Prostate gland (tissue), 2 donors: ENCODE data around the gene DYTN. TPM values are rescaled to one million over a fixed set of nuclear protein-coding genes. Genes with fewer than 3 reads are reported as not detected.

ENCODE experiments used
- DNase-seq: peaks from one replicate; pipeline ENCODE4 v3.0.0-alpha.2; 2019; ENCODE audit warnings: low spot score
- H3K27ac ChIP-seq, 2 donors: fragments of 200-600 bp; sonication (generic); 2 replicates each; pipeline ENCODE4 v1.5.1; 2017 to 2019
- H3K27me3 ChIP-seq: fragments of 200-600 bp; sonication (generic); replicated peaks from 2 replicates; pipeline ENCODE4 v1.5.1; 2019; ENCODE audit not compliant: insufficient read depth
- H3K36me3 ChIP-seq, 2 donors: fragments of 200-600 bp; sonication (generic); 1 replicate in 1 of 2; 2 replicates in 1 of 2; pipeline versions ENCODE4 v1.5.1 to v1.8.1; 2017 to 2019
- H3K4me1 ChIP-seq: fragments of 200-600 bp; sonication (generic); replicated peaks from 2 replicates; pipeline ENCODE4 v1.5.1; 2019
- H3K4me3 ChIP-seq, 2 donors: fragments of 200-600 bp; sonication (generic); 2 replicates each; pipeline ENCODE4 v1.5.1; 2017 to 2019
- H3K9me3 ChIP-seq: fragments of 200-600 bp; sonication (generic); 2 replicates; pipeline ENCODE4 v1.5.1; 2017
- POLR2A ChIP-seq: fragments of 450-650 bp; IDR thresholded peaks from one replicate; pipeline ENCODE4 v1.6.1; 2016; ENCODE audit warnings: antibody characterized with exemption, mild to moderate bottlenecking
- POLR2AphosphoS5 ChIP-seq: sonication (generic); formaldehyde crosslinking; IDR thresholded peaks from one replicate; pipeline ENCODE4 v1.6.1; 2017; ENCODE audit warnings: antibody characterized with exemption
- whole genome bisulfite sequencing: methylation state at CpG from one replicate; pipeline ENCODE4 v1.1.5; 2018; 5-methylcytosine and 5-hydroxymethylcytosine counted together
- intact Hi-C: fragments of 100-400 bp; cut with DNase I; formaldehyde crosslinking; loops from one replicate; pipeline ENCODE4 v1.14.2; 2022
- small RNA-seq, 2 donors: library from RNA; depleted of rRNA; stranded (forward); fragments of <200 nt; gene quantifications; one replicate each; pipeline ENCODE3, GENCODE V24; 2016
- total RNA-seq, 2 donors: library from RNA; depleted of rRNA; stranded (reverse); fragments of >200 nt; gene quantifications; one replicate each; pipeline ENCODE4 v1.1.0, GENCODE V29; 2016
- TF ChIP-seq, protein P1 (sequence below), 4 experiments: fragments of 200-600 bp in 2 of 4; fragments of 450-650 bp in 2 of 4; sonication (generic) in 2 of 4; IDR thresholded peaks; 1 replicate in 3 of 4; 2 replicates in 1 of 4; pipeline ENCODE4 v1.5.1; 2016 to 2019; ENCODE audit warnings: antibody characterized with exemption in 4 of 4, mild to moderate bottlenecking in 2 of 4, moderate library complexity in 2 of 4

The DYTN gene
- total RNA-seq, 2 donors from 2014 or later: not detected

- DNase-seq: no peak
- no peak overlapping the region for H3K27ac ChIP-seq
- no peaks in the 10 kb centered on the region for H3K27me3 ChIP-seq
- no peaks in the 10 kb centered on the region for H3K36me3 ChIP-seq
- TF ChIP-seq POLR2AphosphoS5 (no peak), POLR2A (no peak)
- TF ChIP-seq, protein P1, sequence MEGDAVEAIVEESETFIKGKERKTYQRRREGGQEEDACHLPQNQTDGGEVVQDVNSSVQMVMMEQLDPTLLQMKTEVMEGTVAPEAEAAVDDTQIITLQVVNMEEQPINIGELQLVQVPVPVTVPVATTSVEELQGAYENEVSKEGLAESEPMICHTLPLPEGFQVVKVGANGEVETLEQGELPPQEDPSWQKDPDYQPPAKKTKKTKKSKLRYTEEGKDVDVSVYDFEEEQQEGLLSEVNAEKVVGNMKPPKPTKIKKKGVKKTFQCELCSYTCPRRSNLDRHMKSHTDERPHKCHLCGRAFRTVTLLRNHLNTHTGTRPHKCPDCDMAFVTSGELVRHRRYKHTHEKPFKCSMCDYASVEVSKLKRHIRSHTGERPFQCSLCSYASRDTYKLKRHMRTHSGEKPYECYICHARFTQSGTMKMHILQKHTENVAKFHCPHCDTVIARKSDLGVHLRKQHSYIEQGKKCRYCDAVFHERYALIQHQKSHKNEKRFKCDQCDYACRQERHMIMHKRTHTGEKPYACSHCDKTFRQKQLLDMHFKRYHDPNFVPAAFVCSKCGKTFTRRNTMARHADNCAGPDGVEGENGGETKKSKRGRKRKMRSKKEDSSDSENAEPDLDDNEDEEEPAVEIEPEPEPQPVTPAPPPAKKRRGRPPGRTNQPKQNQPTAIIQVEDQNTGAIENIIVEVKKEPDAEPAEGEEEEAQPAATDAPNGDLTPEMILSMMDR (IDR thresholded peaks at IDR 0.05): no peak
- 78% methylated on average over 1 of the region's 1 CpG for WGBS
- H3K4me1 ChIP-seq: no peaks in the 10 kb centered on the region
- no peak overlapping the region for H3K4me3 ChIP-seq
- intact Hi-C loops: no loop called here
- H3K9me3 ChIP-seq: no peaks in the 10 kb centered on the region
Observed at GRCh38 chr2:206610451-206610850, 107.7 kb downstream of the DYTN start.

DNA sequence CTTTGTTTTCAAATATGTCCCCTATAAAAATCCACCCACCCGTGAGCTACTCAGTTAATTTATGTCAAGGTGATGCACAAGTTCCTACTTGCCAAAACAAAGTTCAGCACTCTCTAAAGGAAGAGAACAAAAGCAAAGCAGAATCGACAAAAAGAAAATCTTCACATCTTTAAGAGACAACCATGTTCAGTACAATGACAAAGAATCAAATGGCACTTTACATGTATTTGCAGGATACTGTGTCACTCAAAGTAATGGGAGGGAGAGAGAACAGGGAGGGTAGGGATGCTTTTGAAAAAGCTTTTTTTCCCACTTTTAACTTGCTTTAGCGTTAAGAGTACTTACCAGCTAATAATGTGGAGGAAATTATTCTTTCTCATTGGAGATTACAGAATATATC lies 115.0 kb downstream of the DYTN start:
- H3K9me3 ChIP-seq: no peaks in the 10 kb centered on the region
- DNase-seq: no peak
- H3K36me3 ChIP-seq: no peaks in the 10 kb centered on the region
- intact Hi-C loops: no loop called here
- TF ChIP-seq, protein P1 (IDR thresholded peaks at IDR 0.05): no peak
- no peak for TF ChIP-seq POLR2A
- no peak for TF ChIP-seq POLR2AphosphoS5
- no peak overlapping the region for H3K4me3 ChIP-seq
- H3K27ac ChIP-seq: no peak overlapping the region
- H3K27me3 ChIP-seq: no peaks in the 10 kb centered on the region
- 39% methylated on average over 3 of the region's 3 CpGs for WGBS
- H3K4me1 ChIP-seq: no peaks in the 10 kb centered on the region

Small RNAs within 50 kb of the gene (small RNA-seq; reads per million reads assigned to genes)
- 0 reads per million in 2 donors for gene RF00019

Other genes with a start within 250 kb of the DYTN start
- not detected for gene FAM237A, start 75.9 kb downstream of the DYTN start, total RNA-seq
- 1 to 10 TPM in 1 of 2 donors, under 1 TPM in 1; 0.82 to 6.2 TPM for gene MDH1B, start 46.9 kb upstream of the DYTN start, total RNA-seq
- gene FASTKD2, start 47.2 kb upstream of the DYTN start, total RNA-seq: 10 to 100 TPM; 19.5 to 21.4 TPM
- gene CPO, start 221.1 kb upstream of the DYTN start, total RNA-seq: 1 to 10 TPM in 1 of 2 donors, not detected in 1; 2.5 TPM